ENCODE data around the gene MTRF1L. TPM values are rescaled to one million over a fixed set of nuclear protein-coding genes. Genes with fewer than 3 reads are reported as not detected.

MTRF1L gene
- total RNA-seq, 1 experiment from 2014 or later: 26.5 TPM

DNA sequence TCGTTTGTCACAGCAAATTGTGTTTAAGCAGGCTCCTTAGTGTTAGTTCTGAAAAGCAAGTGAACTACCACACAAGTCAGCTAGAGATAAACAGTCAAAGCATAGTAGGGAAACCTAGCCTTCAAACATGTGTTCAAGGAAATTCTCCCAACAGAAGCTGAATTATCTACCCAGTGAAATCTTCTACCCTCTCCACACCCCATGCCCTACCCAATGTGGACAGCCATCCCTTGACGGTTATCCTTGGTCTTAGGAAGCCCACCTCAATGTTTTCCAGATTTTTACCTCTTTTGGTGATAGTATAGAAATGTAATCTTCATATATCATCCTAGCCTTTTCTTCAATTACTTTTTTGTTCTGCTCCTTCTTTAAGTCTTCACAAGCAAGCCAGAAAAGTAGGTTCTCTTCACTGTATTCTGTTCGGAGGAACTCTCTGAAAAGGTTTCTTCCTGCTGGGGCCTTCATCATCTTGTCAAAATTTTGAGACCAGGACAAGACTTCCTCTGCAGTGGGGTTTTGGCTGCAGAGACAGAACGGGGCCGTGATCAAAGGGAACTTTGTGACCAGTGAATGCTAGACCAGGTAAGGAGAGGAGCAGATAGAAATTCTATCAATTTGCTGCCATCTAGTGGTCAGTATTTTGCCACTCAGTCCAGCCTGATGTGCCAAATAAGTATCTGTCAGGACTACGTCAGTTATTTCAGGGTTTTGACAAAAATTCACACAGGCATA lies 21.6 kb upstream of the MTRF1L start:
- no peaks in the 10 kb centered on the region for H3K79me1 ChIP-seq (ENCODE audit: insufficient read depth, low read depth, low read length, poor library complexity, severe bottlenecking)
- H3K9me3 ChIP-seq (ENCODE audit: control insufficient read depth, low read depth, low read length): no peaks in the 10 kb centered on the region
- no peaks in the 10 kb centered on the region for H3K4me1 ChIP-seq (ENCODE audit: insufficient read depth, low read length)
- no peak overlapping the region for H4K8ac ChIP-seq (replicated peaks; ENCODE audit: insufficient read length, low read depth, low read length)
- H2AFZ ChIP-seq (ENCODE audit: low read length): no peak overlapping the region
- H3K23me2 ChIP-seq (ENCODE audit: insufficient read length, low read depth, low read length, poor library complexity, severe bottlenecking): no peaks in the 10 kb centered on the region
- H3K4ac ChIP-seq (ENCODE audit: low read depth, low read length): no peak overlapping the region
- Mint-ChIP-seq H3K4me1 (no peaks in the 10 kb centered on the region), H3K4me3 (no peak overlapping the region), H3K36me3 (ENCODE audit: insufficient read depth in 1 of 3, low read depth in 3 of 3) (peaks cover 0 to 5% (median 0%) of the 10 kb centered on the region in 3 experiments; a peak in 1 of 7 replicates), H3K9me3 (no peaks in the 10 kb centered on the region), H3K27ac (no peak overlapping the region), H3K27me3 (ENCODE audit: low read depth) (no peaks in the 10 kb centered on the region)
- no peak overlapping the region for H2BK5ac ChIP-seq (ENCODE audit: insufficient read length, low read length)
- no peak overlapping the region for H3K9ac ChIP-seq (ENCODE audit: extremely low read depth, insufficient read length, low read length)
- no peak overlapping the region for H3K27ac ChIP-seq (ENCODE audit: insufficient read length, low read depth, low read length)
- H2BK120ac ChIP-seq (ENCODE audit: low read depth, low read length, poor library complexity, severe bottlenecking): no peak overlapping the region
- no peaks in the 10 kb centered on the region for H4K20me1 ChIP-seq (ENCODE audit: control insufficient read depth, insufficient read depth, insufficient read length)
- no peak overlapping the region for H3T11ph ChIP-seq (ENCODE audit: low read length)
- H4K91ac ChIP-seq (ENCODE audit: insufficient read length, low read depth, low read length): no peak overlapping the region
- WGBS (ENCODE audit: extremely low coverage, insufficient read length, low lambda C conversion rate): no CpG with 5 or more reads among the region's 6 CpGs
- TF ChIP-seq CTCF (conservative IDR thresholded peaks at IDR 0.05): peak; percentile 82
- H3K18ac ChIP-seq (ENCODE audit: insufficient read length, low read depth, low read length): no peak overlapping the region
- no peak overlapping the region for H3K4me2 ChIP-seq (ENCODE audit: insufficient read depth, insufficient read length, low read length)
- no peak overlapping the region for H3K23ac ChIP-seq (ENCODE audit: insufficient read length, low read depth, low read length)
- H4K5ac ChIP-seq (ENCODE audit: insufficient read length, low read depth, low read length): no peak overlapping the region
- H3K56ac ChIP-seq (ENCODE audit: insufficient read length, low read depth, low read length): no peak overlapping the region
- no peak overlapping the region for H2BK15ac ChIP-seq (ENCODE audit: low read depth, low read length)
- H2BK12ac ChIP-seq (ENCODE audit: insufficient read length, low read depth, low read length): no peak overlapping the region
- no peak overlapping the region for H3K14ac ChIP-seq (ENCODE audit: insufficient read depth, low read length)
- H3K27me3 ChIP-seq (ENCODE audit: insufficient read depth, low read length): no peaks in the 10 kb centered on the region
- peak; percentile 54 for DNase-seq
- H2BK20ac ChIP-seq (ENCODE audit: low read depth, low read length, poor library complexity, severe bottlenecking): no peak overlapping the region
- H3K79me2 ChIP-seq (ENCODE audit: insufficient read depth, low read length): no peaks in the 10 kb centered on the region
- no peak overlapping the region for H2AK5ac ChIP-seq (ENCODE audit: insufficient read length, low read length)

Measured in H9 (cell line).